ENCODE measurements around the gene ZFP36.

DNA sequence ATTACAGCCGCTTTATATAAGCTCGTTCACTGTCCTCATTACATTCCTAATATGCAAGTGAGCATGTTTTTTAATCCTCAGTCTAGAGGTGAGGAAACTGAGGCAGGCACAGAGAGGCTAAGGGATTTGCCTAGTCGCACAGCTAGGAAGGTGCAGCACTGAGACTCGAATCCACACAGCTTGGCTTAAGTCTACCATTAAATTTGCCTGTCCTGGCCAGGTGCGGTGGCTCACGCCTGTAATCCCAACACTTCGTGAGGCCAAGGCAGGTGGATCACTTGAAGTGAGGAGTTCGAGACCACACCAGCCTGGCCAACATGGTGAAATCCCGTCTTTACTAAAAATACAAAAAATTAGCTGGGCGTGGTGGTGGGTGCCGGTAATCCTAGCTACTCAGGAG lies 21.1 kb downstream of the ZFP36 start:
- TF ChIP-seq, protein P1, sequence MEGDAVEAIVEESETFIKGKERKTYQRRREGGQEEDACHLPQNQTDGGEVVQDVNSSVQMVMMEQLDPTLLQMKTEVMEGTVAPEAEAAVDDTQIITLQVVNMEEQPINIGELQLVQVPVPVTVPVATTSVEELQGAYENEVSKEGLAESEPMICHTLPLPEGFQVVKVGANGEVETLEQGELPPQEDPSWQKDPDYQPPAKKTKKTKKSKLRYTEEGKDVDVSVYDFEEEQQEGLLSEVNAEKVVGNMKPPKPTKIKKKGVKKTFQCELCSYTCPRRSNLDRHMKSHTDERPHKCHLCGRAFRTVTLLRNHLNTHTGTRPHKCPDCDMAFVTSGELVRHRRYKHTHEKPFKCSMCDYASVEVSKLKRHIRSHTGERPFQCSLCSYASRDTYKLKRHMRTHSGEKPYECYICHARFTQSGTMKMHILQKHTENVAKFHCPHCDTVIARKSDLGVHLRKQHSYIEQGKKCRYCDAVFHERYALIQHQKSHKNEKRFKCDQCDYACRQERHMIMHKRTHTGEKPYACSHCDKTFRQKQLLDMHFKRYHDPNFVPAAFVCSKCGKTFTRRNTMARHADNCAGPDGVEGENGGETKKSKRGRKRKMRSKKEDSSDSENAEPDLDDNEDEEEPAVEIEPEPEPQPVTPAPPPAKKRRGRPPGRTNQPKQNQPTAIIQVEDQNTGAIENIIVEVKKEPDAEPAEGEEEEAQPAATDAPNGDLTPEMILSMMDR (IDR thresholded peaks at IDR 0.05): no peak
- no peak for TF ChIP-seq POLR2A (IDR thresholded peaks at IDR 0.05)
- no peak for TF ChIP-seq EP300 (IDR thresholded peaks at IDR 0.05; ENCODE audit: low read depth)
- TF ChIP-seq POLR2AphosphoS5 (IDR thresholded peaks at IDR 0.05): no peak
